Measurements from ENCODE around the gene CCDC50. TPM values are rescaled to one million over a fixed set of nuclear protein-coding genes. Genes with fewer than 3 reads are reported as not detected.

The CCDC50 gene
- total RNA-seq, 1 experiment from 2014 or later, result 47.8 TPM

DNA sequence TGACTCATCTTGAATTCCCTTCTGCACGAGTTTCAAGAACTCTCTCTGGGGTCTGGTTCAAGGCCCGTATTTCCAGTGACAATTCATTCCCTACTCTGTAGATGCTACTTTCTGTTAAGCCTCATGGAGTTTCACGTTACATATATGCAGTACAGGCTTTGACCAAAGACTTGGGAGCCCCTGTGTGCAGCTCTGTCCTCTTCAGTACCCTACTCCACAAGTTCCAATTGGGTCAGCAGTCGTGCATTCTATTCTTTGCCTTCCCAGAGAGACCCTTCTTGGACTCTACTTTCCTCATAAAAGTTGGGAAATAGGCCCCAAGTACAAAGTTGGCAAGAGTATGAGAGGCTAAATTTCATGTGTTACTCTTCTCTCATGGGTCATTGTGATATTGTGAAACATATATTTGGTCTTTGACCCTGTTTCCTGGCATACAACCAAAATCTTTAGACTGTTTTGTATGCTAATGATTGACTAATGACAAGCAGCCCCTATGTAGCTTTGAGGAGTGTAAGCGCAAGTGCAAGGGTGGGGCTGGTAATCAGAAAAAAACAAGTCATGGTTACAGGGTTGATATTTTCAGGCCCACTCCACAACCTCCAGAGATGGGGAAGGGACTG lies 15.0 kb upstream of the CCDC50 start:
- DNase-seq (ENCODE audit: low read depth, low spot score), result no peak
- no peak overlapping the region for H3K27ac ChIP-seq (ENCODE audit: low read depth, low read length)
- CTCF ChIA-PET, result no interaction called here

More for the DNA sequence above, 15.0 kb upstream of the CCDC50 start:
- no peak for TF ChIP-seq EGR1 (IDR thresholded peaks at IDR 0.05; ENCODE audit: low read depth)
- no peak for TF ChIP-seq CBX3 (IDR thresholded peaks at IDR 0.05; ENCODE audit: low read depth)
- no peak for TF ChIP-seq POLR2AphosphoS5 (IDR thresholded peaks at IDR 0.05; ENCODE audit: low read depth, low read length)
- no peak for TF ChIP-seq SRF (IDR thresholded peaks at IDR 0.05; ENCODE audit: low read depth)
- no peak for TF ChIP-seq FOSL1 (IDR thresholded peaks at IDR 0.05; ENCODE audit: low read depth)
- no peak for TF ChIP-seq YY1 (IDR thresholded peaks at IDR 0.05; ENCODE audit: extremely low read depth, insufficient replicate concordance, low read depth, low read length)
- TF ChIP-seq JUND (IDR thresholded peaks at IDR 0.05), result no peak
- no peak for TF ChIP-seq SP1 (IDR thresholded peaks at IDR 0.05; ENCODE audit: low read depth)
- no peak for TF ChIP-seq POLR2A (IDR thresholded peaks at IDR 0.05; ENCODE audit: borderline replicate concordance, extremely low read depth, insufficient read depth, insufficient read length)
- TF ChIP-seq, protein P1, sequence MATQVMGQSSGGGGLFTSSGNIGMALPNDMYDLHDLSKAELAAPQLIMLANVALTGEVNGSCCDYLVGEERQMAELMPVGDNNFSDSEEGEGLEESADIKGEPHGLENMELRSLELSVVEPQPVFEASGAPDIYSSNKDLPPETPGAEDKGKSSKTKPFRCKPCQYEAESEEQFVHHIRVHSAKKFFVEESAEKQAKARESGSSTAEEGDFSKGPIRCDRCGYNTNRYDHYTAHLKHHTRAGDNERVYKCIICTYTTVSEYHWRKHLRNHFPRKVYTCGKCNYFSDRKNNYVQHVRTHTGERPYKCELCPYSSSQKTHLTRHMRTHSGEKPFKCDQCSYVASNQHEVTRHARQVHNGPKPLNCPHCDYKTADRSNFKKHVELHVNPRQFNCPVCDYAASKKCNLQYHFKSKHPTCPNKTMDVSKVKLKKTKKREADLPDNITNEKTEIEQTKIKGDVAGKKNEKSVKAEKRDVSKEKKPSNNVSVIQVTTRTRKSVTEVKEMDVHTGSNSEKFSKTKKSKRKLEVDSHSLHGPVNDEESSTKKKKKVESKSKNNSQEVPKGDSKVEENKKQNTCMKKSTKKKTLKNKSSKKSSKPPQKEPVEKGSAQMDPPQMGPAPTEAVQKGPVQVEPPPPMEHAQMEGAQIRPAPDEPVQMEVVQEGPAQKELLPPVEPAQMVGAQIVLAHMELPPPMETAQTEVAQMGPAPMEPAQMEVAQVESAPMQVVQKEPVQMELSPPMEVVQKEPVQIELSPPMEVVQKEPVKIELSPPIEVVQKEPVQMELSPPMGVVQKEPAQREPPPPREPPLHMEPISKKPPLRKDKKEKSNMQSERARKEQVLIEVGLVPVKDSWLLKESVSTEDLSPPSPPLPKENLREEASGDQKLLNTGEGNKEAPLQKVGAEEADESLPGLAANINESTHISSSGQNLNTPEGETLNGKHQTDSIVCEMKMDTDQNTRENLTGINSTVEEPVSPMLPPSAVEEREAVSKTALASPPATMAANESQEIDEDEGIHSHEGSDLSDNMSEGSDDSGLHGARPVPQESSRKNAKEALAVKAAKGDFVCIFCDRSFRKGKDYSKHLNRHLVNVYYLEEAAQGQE (IDR thresholded peaks at IDR 0.05; ENCODE audit: low read depth), result no peak
- TF ChIP-seq, protein P2, sequence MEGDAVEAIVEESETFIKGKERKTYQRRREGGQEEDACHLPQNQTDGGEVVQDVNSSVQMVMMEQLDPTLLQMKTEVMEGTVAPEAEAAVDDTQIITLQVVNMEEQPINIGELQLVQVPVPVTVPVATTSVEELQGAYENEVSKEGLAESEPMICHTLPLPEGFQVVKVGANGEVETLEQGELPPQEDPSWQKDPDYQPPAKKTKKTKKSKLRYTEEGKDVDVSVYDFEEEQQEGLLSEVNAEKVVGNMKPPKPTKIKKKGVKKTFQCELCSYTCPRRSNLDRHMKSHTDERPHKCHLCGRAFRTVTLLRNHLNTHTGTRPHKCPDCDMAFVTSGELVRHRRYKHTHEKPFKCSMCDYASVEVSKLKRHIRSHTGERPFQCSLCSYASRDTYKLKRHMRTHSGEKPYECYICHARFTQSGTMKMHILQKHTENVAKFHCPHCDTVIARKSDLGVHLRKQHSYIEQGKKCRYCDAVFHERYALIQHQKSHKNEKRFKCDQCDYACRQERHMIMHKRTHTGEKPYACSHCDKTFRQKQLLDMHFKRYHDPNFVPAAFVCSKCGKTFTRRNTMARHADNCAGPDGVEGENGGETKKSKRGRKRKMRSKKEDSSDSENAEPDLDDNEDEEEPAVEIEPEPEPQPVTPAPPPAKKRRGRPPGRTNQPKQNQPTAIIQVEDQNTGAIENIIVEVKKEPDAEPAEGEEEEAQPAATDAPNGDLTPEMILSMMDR (IDR thresholded peaks at IDR 0.05 in 2 of 3, conservative IDR thresholded peaks at IDR 0.05 in 1 of 3; ENCODE audit: borderline replicate concordance in 1 of 3, insufficient read depth in 1 of 3, low read depth in 2 of 3, low read length in 2 of 3), result no peak
- TF ChIP-seq EZH2 (IDR thresholded peaks at IDR 0.05), result no peak
- TF ChIP-seq RAD21 (IDR thresholded peaks at IDR 0.05; ENCODE audit: low read depth), result no peak
- TF ChIP-seq ZFX (IDR thresholded peaks at IDR 0.05), result no peak
- TF ChIP-seq SIN3A (IDR thresholded peaks at IDR 0.05; ENCODE audit: low read depth), result no peak
- TF ChIP-seq ZNF274 (IDR thresholded peaks at IDR 0.05; ENCODE audit: low read depth, low read length), result no peak
- no peak for TF ChIP-seq EZH2phosphoT487 (IDR thresholded peaks at IDR 0.05; ENCODE audit: borderline replicate concordance)
- TF ChIP-seq, protein P3, sequence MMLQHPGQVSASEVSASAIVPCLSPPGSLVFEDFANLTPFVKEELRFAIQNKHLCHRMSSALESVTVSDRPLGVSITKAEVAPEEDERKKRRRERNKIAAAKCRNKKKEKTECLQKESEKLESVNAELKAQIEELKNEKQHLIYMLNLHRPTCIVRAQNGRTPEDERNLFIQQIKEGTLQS (IDR thresholded peaks at IDR 0.05), result no peak
- TF ChIP-seq, protein P4, sequence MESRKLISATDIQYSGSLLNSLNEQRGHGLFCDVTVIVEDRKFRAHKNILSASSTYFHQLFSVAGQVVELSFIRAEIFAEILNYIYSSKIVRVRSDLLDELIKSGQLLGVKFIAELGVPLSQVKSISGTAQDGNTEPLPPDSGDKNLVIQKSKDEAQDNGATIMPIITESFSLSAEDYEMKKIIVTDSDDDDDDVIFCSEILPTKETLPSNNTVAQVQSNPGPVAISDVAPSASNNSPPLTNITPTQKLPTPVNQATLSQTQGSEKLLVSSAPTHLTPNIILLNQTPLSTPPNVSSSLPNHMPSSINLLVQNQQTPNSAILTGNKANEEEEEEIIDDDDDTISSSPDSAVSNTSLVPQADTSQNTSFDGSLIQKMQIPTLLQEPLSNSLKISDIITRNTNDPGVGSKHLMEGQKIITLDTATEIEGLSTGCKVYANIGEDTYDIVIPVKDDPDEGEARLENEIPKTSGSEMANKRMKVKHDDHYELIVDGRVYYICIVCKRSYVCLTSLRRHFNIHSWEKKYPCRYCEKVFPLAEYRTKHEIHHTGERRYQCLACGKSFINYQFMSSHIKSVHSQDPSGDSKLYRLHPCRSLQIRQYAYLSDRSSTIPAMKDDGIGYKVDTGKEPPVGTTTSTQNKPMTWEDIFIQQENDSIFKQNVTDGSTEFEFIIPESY (IDR thresholded peaks at IDR 0.05; ENCODE audit: extremely low read depth, insufficient replicate concordance, low read length), result no peak
- TF ChIP-seq, protein P5, sequence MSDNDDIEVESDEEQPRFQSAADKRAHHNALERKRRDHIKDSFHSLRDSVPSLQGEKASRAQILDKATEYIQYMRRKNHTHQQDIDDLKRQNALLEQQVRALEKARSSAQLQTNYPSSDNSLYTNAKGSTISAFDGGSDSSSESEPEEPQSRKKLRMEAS (IDR thresholded peaks at IDR 0.05), result no peak
- intact Hi-C loops (cut with micrococcal nuclease), result no loop called here
- no peak overlapping the region for H2AFZ ChIP-seq (ENCODE audit: low read depth, low read length, poor library complexity, severe bottlenecking)
- H3K36me3 ChIP-seq (ENCODE audit: control insufficient read depth in 1 of 2, insufficient read depth in 2 of 2, low read length in 2 of 2), result no peaks in the 10 kb centered on the region
- ChIA-PET POLR2A (no interaction called here), RAD21 (ENCODE audit: low non-redundant PET in 1 of 2, low total read pairs in 2 of 2, uncharacterized antibody in 2 of 2, unreplicated experiment in 2 of 2) (no interaction called here)
- no peaks in the 10 kb centered on the region for H3K27me3 ChIP-seq (ENCODE audit: insufficient read depth, low read length)
- no peak overlapping the region for H3K4me2 ChIP-seq (ENCODE audit: low read length)
- no peaks in the 10 kb centered on the region for H3K9me2 ChIP-seq (ENCODE audit: insufficient read depth)
- BruUV-seq (replicated peaks), result no TSS peak
- H3K4me3 ChIP-seq (replicated peaks in 1 of 2; ENCODE audit: low read depth in 1 of 2, low read length in 2 of 2), result no peak overlapping the region
- no peaks in the 10 kb centered on the region for H4K20me1 ChIP-seq (ENCODE audit: insufficient read depth)
- no peak for ATAC-seq
- no peak overlapping the region for H3K9ac ChIP-seq (ENCODE audit: low read length)
- no peaks in the 10 kb centered on the region for H3K79me2 ChIP-seq (ENCODE audit: insufficient read depth, low read length)
- H3K9me3 ChIP-seq (ENCODE audit: control insufficient read depth in 1 of 2, insufficient read depth in 1 of 2, low read depth in 1 of 2, low read length in 2 of 2), result no peaks in the 10 kb centered on the region
- H3K4me1 ChIP-seq (ENCODE audit: control insufficient read depth in 1 of 2, insufficient read depth in 2 of 2, low read length in 2 of 2), result no peaks in the 10 kb centered on the region

All from HCT116 (cell line).